Fibroblast of lung (primary cell): ENCODE measurements around the gene SFI1. TPM values are rescaled to one million over a fixed set of nuclear protein-coding genes. Genes with fewer than 3 reads are reported as not detected.

Experiments used
- DNase-seq, 2 donors: peaks; one replicate each; pipeline versions ENCODE4 v3.0.0 to v3.0.0-alpha.2; 2010; ENCODE audit warnings: low read depth in 2 of 2
- H2AFZ ChIP-seq: 2 replicates; pipeline ENCODE4 v1.5.1; 2012; ENCODE audit warnings: low read length, control low read depth, inconsistent platforms
- H3K27ac ChIP-seq: 2 replicates; pipeline ENCODE4 v1.5.1; 2011; ENCODE audit warnings: low read length, control low read depth; ENCODE audit not compliant: insufficient read depth
- H3K27me3 ChIP-seq: 2 replicates; pipeline ENCODE4 v1.5.1; 2011; ENCODE audit warnings: mild to moderate bottlenecking, low read length; ENCODE audit not compliant: control insufficient read depth, insufficient read depth
- H3K36me3 ChIP-seq: 2 replicates; pipeline ENCODE4 v1.5.1; 2011; ENCODE audit warnings: low read length; ENCODE audit not compliant: control insufficient read depth, insufficient read depth
- H3K4me1 ChIP-seq: 2 replicates; pipeline ENCODE4 v1.5.1; 2011; ENCODE audit warnings: low read length; ENCODE audit not compliant: control insufficient read depth, insufficient read depth; ENCODE audit errors: extremely low read depth
- H3K4me2 ChIP-seq: 2 replicates; pipeline ENCODE4 v1.5.1; 2011; ENCODE audit warnings: low read length, control low read depth; ENCODE audit not compliant: insufficient read depth; ENCODE audit errors: extremely low read depth
- H3K4me3 ChIP-seq, 4 experiments: fragments of 200-600 bp in 1 of 4; sonication (generic) in 1 of 4; replicated peaks in 1 of 4; 2 replicates each; pipeline ENCODE4 v1.5.1; 2011 to 2016; ENCODE audit warnings: low read length in 4 of 4, low read depth in 3 of 4, mild to moderate bottlenecking in 3 of 4, control low read depth in 2 of 4, inconsistent platforms in 1 of 4, mixed read lengths in 1 of 4; ENCODE audit not compliant: insufficient read depth in 1 of 4; ENCODE audit errors: control extremely low read depth in 1 of 4
- H3K79me2 ChIP-seq: 2 replicates; pipeline ENCODE4 v1.5.1; 2012; ENCODE audit warnings: mild to moderate bottlenecking, low read length, inconsistent platforms; ENCODE audit not compliant: control insufficient read depth, insufficient read depth
- H3K9ac ChIP-seq: 2 replicates; pipeline ENCODE4 v1.5.1; 2011; ENCODE audit warnings: mild to moderate bottlenecking, low read length, control low read depth; ENCODE audit not compliant: insufficient read depth
- H3K9me3 ChIP-seq: 2 replicates; pipeline ENCODE4 v1.5.1; 2012; ENCODE audit warnings: low read depth, low read length; ENCODE audit not compliant: control insufficient read depth, insufficient read depth
- H4K20me1 ChIP-seq: 2 replicates; pipeline ENCODE4 v1.5.1; 2011; ENCODE audit warnings: low read length; ENCODE audit not compliant: control insufficient read depth, insufficient read depth; ENCODE audit errors: extremely low read depth
- EZH2 ChIP-seq: IDR thresholded peaks from 2 replicates; pipeline ENCODE4 v1.5.1; 2012; ENCODE audit warnings: low read length, control low read depth, mild to moderate bottlenecking; ENCODE audit errors: missing control alignments
- polyA plus RNA-seq, 2 donors: library from polyadenylated mRNA; depleted of rRNA in 1 of 2; stranded (reverse) in 1 of 2; unstranded in 1 of 2; fragments of >200 nt; gene quantifications; 2 replicates each; pipeline ENCODE4 v1.2.1, GENCODE V29; 2011 to 2012; ENCODE audit warnings: missing spikeins in 1 of 2
- total RNA-seq: library from RNA; depleted of rRNA; stranded (reverse); fragments of >200 nt; gene quantifications from 2 replicates; pipeline ENCODE4 v1.2.1, GENCODE V29; 2014
- TF ChIP-seq, protein P1 (sequence below), 2 donors: IDR thresholded peaks in 1 of 2; conservative IDR thresholded peaks in 1 of 2; 1 replicate in 1 of 2; 2 replicates in 1 of 2; pipeline ENCODE4 v1.5.1; 2011 to 2012; ENCODE audit warnings: low read length in 2 of 2, control low read depth in 1 of 2, inconsistent platforms in 1 of 2, low read depth in 1 of 2, mild to moderate bottlenecking in 1 of 2

Gene SFI1
- total and polyA plus RNA-seq, 2 donors (not counting 1 experiment from before 2014, with no cell fraction given), result 3.6 to 11.4 TPM

DNA sequence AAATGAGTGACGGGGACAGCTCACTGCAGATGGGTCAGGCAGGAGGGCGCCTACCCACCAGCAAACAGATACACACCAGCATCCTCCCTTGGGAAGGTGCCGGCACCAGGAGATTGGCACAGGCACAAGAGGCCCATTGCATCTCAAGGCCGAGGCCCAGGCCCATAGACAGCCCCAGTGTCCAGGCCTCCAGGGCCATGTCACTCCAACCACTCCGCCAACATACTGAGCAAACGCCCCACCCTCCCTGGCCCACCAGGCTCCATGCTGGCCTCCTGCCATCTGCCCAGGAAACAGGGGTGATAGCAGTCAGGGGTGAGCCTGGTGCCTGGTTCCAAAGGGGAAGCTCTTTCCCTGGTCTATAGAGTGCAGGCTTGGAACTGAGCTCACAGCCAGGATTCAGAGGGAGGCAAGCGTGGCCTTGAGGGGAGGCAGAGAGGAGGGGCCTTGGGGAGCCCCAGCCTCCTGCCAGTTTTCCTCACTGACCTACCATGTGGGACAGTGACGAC is 130.9 kb downstream of the SFI1 start:
- no peak overlapping the region for H2AFZ ChIP-seq
- peaks cover 77% of the 10 kb centered on the region for H3K79me2 ChIP-seq
- H4K20me1 ChIP-seq, result no peaks in the 10 kb centered on the region
- H3K27ac ChIP-seq, result no peak overlapping the region
- H3K4me3 ChIP-seq, result no peak overlapping the region
- no peak overlapping the region for H3K4me2 ChIP-seq
- H3K36me3 ChIP-seq, result peaks cover 9% of the 10 kb centered on the region
- no peak for DNase-seq
- no peaks in the 10 kb centered on the region for H3K9me3 ChIP-seq
- H3K4me1 ChIP-seq, result peaks cover 12% of the 10 kb centered on the region
- no peak for TF ChIP-seq EZH2
- TF ChIP-seq, protein P1, sequence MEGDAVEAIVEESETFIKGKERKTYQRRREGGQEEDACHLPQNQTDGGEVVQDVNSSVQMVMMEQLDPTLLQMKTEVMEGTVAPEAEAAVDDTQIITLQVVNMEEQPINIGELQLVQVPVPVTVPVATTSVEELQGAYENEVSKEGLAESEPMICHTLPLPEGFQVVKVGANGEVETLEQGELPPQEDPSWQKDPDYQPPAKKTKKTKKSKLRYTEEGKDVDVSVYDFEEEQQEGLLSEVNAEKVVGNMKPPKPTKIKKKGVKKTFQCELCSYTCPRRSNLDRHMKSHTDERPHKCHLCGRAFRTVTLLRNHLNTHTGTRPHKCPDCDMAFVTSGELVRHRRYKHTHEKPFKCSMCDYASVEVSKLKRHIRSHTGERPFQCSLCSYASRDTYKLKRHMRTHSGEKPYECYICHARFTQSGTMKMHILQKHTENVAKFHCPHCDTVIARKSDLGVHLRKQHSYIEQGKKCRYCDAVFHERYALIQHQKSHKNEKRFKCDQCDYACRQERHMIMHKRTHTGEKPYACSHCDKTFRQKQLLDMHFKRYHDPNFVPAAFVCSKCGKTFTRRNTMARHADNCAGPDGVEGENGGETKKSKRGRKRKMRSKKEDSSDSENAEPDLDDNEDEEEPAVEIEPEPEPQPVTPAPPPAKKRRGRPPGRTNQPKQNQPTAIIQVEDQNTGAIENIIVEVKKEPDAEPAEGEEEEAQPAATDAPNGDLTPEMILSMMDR (conservative IDR thresholded peaks at IDR 0.05 in 1 of 2, IDR thresholded peaks at IDR 0.05 in 1 of 2; ENCODE audit: low read depth in 1 of 2, low read length in 2 of 2), result no peak
- no peaks in the 10 kb centered on the region for H3K27me3 ChIP-seq
- no peak overlapping the region for H3K9ac ChIP-seq

DNA sequence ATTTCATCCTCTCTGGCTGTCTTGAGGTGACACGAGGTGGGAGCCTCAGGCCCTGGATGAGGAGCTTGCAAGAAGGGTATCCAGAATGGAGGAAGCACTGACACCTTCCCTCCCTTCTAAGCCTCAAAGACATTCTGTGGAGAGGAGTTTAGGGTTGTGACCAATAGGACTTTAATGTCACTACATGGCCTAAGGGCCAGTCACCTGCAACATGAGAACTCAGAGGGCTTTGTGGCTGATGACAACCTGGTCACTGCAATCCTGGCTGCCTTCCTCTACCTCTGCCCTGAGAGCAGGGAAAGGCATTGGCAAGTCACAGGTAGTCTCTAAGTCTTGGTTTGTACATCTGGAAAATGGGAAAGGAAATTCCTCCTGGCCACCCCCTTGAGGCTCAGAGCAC is 132.0 kb downstream of the SFI1 start:
- no peak overlapping the region for H3K27ac ChIP-seq
- H3K27me3 ChIP-seq, result no peaks in the 10 kb centered on the region
- H3K9me3 ChIP-seq, result no peaks in the 10 kb centered on the region
- no peak overlapping the region for H3K4me3 ChIP-seq
- no peak for DNase-seq
- peaks cover 69% of the 10 kb centered on the region for H3K79me2 ChIP-seq
- H3K9ac ChIP-seq, result no peak overlapping the region
- H2AFZ ChIP-seq, result no peak overlapping the region
- peaks cover 12% of the 10 kb centered on the region for H3K4me1 ChIP-seq
- H3K36me3 ChIP-seq, result peaks cover 9% of the 10 kb centered on the region
- H4K20me1 ChIP-seq, result no peaks in the 10 kb centered on the region
- no peak overlapping the region for H3K4me2 ChIP-seq
- TF ChIP-seq, protein P1 (conservative IDR thresholded peaks at IDR 0.05 in 1 of 2, IDR thresholded peaks at IDR 0.05 in 1 of 2; ENCODE audit: low read depth in 1 of 2, low read length in 2 of 2), result no peak
- no peak for TF ChIP-seq EZH2

DNA sequence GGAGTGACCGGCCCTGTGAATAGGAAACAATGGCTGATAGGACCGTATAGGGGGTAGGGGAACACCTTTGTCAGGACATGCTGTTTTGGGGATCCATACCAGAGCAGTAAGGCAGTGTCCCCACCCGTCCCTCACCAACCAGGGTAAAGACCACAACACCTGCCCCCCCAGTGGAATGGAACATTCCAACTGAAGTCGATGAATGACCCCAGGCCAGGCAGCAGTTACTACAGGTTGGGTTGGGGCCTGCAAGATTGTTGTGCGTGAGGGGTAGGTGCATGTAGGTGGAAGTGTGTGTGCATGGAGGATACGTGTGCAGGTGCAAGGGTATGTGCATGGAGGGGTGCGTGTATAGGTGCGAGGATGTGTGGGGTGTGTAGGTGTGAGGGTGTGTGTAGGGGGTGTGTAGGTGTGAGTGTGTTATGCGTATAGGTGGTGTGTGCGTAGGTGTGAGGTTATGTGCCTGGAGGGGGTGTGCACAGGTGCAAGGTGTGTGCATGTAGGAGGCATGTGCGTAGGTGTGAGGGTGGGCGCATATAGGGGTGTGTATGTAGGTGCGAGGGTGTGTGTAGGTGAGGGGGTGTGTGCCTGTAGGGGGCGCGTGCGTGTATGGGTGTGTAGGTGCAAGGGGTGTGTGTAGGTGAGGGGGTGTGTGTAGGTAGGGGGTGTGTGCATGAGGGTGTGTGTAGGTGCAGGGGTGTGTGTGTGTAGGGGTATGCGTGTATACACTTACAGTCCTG is 132.8 kb downstream of the SFI1 start:
- no peak overlapping the region for H3K9ac ChIP-seq

More for the DNA sequence above, 132.8 kb downstream of the SFI1 start:
- Histone ChIP-seq H3K79me2 (peaks cover 62% of the 10 kb centered on the region), H3K4me3 (peak overlapping the region; percentile 60 to 83 (median 78)), H3K9me3 (no peaks in the 10 kb centered on the region), H3K27me3 (no peaks in the 10 kb centered on the region), H3K36me3 (peaks cover 6% of the 10 kb centered on the region), H3K27ac (no peak overlapping the region), H3K4me2 (peak overlapping the region; percentile 79), H2AFZ (no peak overlapping the region), H3K4me1 (peaks cover 12% of the 10 kb centered on the region), H4K20me1 (no peaks in the 10 kb centered on the region)
- no peak for TF ChIP-seq EZH2
- TF ChIP-seq, protein P1 (conservative IDR thresholded peaks at IDR 0.05 in 1 of 2, IDR thresholded peaks at IDR 0.05 in 1 of 2; ENCODE audit: low read depth in 1 of 2, low read length in 2 of 2), result no peak
- DNase-seq, result no peak
